Neural progenitor cell (in vitro differentiated cells): ENCODE data around the gene POPDC2. TPM values are rescaled to one million over a fixed set of nuclear protein-coding genes. Genes with fewer than 3 reads are reported as not detected.

Experiments used
- DNase-seq: peaks from one replicate; pipeline ENCODE4 v3.0.0-alpha.2; 2016; ENCODE audit warnings: low spot score
- H2AFZ ChIP-seq: fragments of 200-600 bp; sonication (generic); replicated peaks from 2 replicates; pipeline ENCODE4 v1.6.1; 2016; ENCODE audit warnings: antibody characterized with exemption
- H3F3A ChIP-seq: fragments of 200-600 bp; sonication (generic); 2 replicates; pipeline ENCODE4 v1.6.1; 2016; ENCODE audit warnings: antibody characterized with exemption, low read depth
- H3K27ac ChIP-seq: fragments of 200-600 bp; sonication (generic); 2 replicates; pipeline ENCODE4 v1.5.1; 2016; ENCODE audit warnings: mild to moderate bottlenecking
- H3K27me3 ChIP-seq: fragments of 200-600 bp; sonication (generic); 2 replicates; pipeline ENCODE4 v1.6.1; 2016; ENCODE audit warnings: mild to moderate bottlenecking, moderate library complexity
- H3K36me3 ChIP-seq: fragments of 200-600 bp; sonication (generic); 2 replicates; pipeline ENCODE4 v1.5.1; 2016
- H3K4me1 ChIP-seq: fragments of 200-600 bp; sonication (generic); 2 replicates; pipeline ENCODE4 v1.6.1; 2016; ENCODE audit warnings: mixed run types
- H3K4me2 ChIP-seq: fragments of 200-600 bp; sonication (generic); 2 replicates; pipeline ENCODE4 v1.6.1; 2016
- H3K4me3 ChIP-seq: fragments of 200-600 bp; sonication (generic); 2 replicates; pipeline ENCODE4 v1.5.1; 2016
- H3K79me2 ChIP-seq: fragments of 200-600 bp; sonication (generic); 2 replicates; pipeline ENCODE4 v1.6.1; 2016; ENCODE audit warnings: low read depth
- H3K9ac ChIP-seq: fragments of 200-600 bp; sonication (generic); 2 replicates; pipeline ENCODE4 v1.6.1; 2016
- H3K9me3 ChIP-seq: fragments of 200-600 bp; sonication (generic); 2 replicates; pipeline ENCODE4 v1.5.1; 2016; ENCODE audit warnings: low read depth
- H4K20me1 ChIP-seq: fragments of 200-600 bp; sonication (generic); 2 replicates; pipeline ENCODE4 v1.6.1; 2016; ENCODE audit warnings: low read depth
- H3K27ac Mint-ChIP-seq: 3 replicates; pipeline ENCODE4 v1.8.0; 2021; ENCODE audit warnings: mixed read lengths
- H3K27me3 Mint-ChIP-seq: 2 replicates; pipeline ENCODE4 v1.8.0; 2022; ENCODE audit warnings: low read depth, mild to moderate bottlenecking, inconsistent platforms, moderate library complexity, mixed read lengths; ENCODE audit not compliant: insufficient read depth
- H3K36me3 Mint-ChIP-seq: 3 replicates; pipeline ENCODE4 v1.8.0; 2021; ENCODE audit warnings: mixed read lengths
- H3K4me1 Mint-ChIP-seq: 3 replicates; pipeline ENCODE4 v1.8.0; 2021; ENCODE audit warnings: mixed read lengths
- H3K4me3 Mint-ChIP-seq: 3 replicates; pipeline ENCODE4 v1.8.0; 2021; ENCODE audit warnings: mild to moderate bottlenecking, moderate library complexity, mixed read lengths
- H3K9me3 Mint-ChIP-seq: 3 replicates; pipeline ENCODE4 v1.8.0; 2020; ENCODE audit warnings: mixed read lengths
- EZH2 ChIP-seq: fragments of 200-600 bp; sonication (generic); IDR thresholded peaks from 2 replicates; pipeline ENCODE4 v1.6.1; 2017; ENCODE audit warnings: antibody characterized with exemption, mild to moderate bottlenecking, moderate library complexity
- EZH2phosphoT487 ChIP-seq: fragments of 200-600 bp; sonication (generic); IDR thresholded peaks from 2 replicates; pipeline ENCODE4 v1.6.1; 2017; ENCODE audit warnings: antibody characterized with exemption
- total RNA-seq: library from RNA; depleted of rRNA; stranded (reverse); fragments of >200 nt; gene quantifications from 2 replicates; pipeline ENCODE4 v1.2.3, GENCODE V29; 2015; ENCODE audit warnings: low replicate concordance
- TF ChIP-seq, protein P1 (sequence below): fragments of 200-600 bp; sonication (generic); IDR thresholded peaks from 2 replicates; pipeline ENCODE4 v1.5.1; 2017; ENCODE audit warnings: antibody characterized with exemption, mild to moderate bottlenecking

The POPDC2 gene
- total RNA-seq, 1 donor from 2014 or later = 0.95 TPM

DNA sequence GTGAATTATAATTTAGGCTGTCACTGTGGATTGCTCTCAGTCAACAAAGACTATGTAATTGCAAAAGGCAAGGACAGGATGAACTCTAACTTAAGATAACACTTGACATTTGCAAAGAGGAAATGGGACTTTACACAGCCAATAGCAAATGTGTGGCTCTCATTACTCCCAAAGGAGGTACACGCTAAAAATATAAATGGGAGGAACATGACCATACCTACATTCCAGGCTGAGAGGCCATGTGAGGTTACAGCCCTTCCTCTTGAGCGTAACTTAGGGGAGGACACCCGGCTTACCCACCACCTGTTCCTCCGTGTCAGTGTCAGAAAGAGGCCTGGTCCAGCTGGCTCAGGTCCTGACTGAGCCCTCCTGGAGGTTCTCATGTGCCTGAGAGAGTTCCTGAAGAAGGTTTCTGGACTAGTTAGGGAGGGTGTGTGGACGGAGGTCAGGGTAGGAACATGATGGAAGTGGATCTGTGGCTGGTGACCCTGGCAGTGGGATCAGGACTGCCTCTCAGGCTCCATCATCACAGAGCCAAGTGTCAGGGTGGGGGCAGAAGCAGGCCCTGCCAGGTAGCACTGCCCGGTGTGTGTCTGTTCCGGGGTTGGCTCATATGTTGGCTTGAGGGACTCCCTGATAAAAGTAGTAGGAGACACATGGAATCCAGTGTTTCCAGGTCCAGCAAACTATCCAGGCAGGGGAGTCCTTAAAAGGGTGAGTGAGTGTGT lies 7.9 kb downstream of the POPDC2 start:
- H3K36me3 Mint-ChIP-seq = peaks cover 2% of the 10 kb centered on the region
- Histone ChIP-seq H3K4me2 (no peak overlapping the region), H3K9ac (no peak overlapping the region), H3K9me3 (no peaks in the 10 kb centered on the region), H3K27me3 (no peaks in the 10 kb centered on the region), H3K4me1 (peaks cover 4% of the 10 kb centered on the region), H4K20me1 (no peaks in the 10 kb centered on the region), H2AFZ (no peak overlapping the region), H3K79me2 (no peaks in the 10 kb centered on the region), H3K4me3 (no peak overlapping the region), H3K36me3 (no peaks in the 10 kb centered on the region), H3K27ac (no peak overlapping the region), H3F3A (no peaks in the 10 kb centered on the region)
- H3K9me3 Mint-ChIP-seq = no peaks in the 10 kb centered on the region
- DNase-seq = no peak
- H3K4me1 Mint-ChIP-seq = peaks cover 5% of the 10 kb centered on the region
- TF ChIP-seq, protein P1, sequence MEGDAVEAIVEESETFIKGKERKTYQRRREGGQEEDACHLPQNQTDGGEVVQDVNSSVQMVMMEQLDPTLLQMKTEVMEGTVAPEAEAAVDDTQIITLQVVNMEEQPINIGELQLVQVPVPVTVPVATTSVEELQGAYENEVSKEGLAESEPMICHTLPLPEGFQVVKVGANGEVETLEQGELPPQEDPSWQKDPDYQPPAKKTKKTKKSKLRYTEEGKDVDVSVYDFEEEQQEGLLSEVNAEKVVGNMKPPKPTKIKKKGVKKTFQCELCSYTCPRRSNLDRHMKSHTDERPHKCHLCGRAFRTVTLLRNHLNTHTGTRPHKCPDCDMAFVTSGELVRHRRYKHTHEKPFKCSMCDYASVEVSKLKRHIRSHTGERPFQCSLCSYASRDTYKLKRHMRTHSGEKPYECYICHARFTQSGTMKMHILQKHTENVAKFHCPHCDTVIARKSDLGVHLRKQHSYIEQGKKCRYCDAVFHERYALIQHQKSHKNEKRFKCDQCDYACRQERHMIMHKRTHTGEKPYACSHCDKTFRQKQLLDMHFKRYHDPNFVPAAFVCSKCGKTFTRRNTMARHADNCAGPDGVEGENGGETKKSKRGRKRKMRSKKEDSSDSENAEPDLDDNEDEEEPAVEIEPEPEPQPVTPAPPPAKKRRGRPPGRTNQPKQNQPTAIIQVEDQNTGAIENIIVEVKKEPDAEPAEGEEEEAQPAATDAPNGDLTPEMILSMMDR = no peak
- TF ChIP-seq EZH2 = no peak
- no peak for TF ChIP-seq EZH2phosphoT487
- no peak overlapping the region for H3K4me3 Mint-ChIP-seq
- H3K27me3 Mint-ChIP-seq = peaks cover under 1% of the 10 kb centered on the region
- no peak overlapping the region for H3K27ac Mint-ChIP-seq

DNA sequence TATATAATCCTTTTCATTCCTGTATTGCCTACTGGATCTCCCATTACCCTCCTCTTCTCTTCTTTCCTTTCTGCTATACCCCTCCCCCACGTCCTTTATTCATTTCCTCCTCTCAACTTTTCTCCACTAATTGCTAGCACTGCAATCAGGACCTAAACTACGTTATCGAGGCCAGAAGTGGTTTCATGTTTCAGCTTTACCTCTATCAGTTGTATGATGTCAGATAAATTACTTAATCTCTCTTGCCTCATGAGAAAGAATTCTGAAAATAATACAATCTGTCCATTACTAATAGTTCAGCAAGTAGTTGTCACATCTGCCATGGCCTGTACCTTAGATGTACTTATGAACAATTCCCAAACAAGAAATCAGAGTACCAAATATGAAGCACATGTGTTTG lies 10.6 kb downstream of the POPDC2 start:
- H3K27me3 ChIP-seq = no peaks in the 10 kb centered on the region
- TF ChIP-seq EZH2phosphoT487 = no peak
- TF ChIP-seq, protein P1 = no peak
- TF ChIP-seq EZH2 = no peak
- Mint-ChIP-seq H3K27ac (no peak overlapping the region), H3K4me1 (peaks cover 10% of the 10 kb centered on the region), H3K27me3 (peaks cover 3% of the 10 kb centered on the region), H3K9me3 (no peaks in the 10 kb centered on the region), H3K4me3 (no peak overlapping the region), H3K36me3 (peaks cover 2% of the 10 kb centered on the region)
- H3K9me3 ChIP-seq = no peaks in the 10 kb centered on the region
- H3K9ac ChIP-seq = no peak overlapping the region
- no peaks in the 10 kb centered on the region for H3K36me3 ChIP-seq
- no peaks in the 10 kb centered on the region for H4K20me1 ChIP-seq
- no peak for DNase-seq
- H3K4me3 ChIP-seq = no peak overlapping the region
- H3K4me2 ChIP-seq = no peak overlapping the region
- H3K27ac ChIP-seq = no peak overlapping the region
- no peak overlapping the region for H2AFZ ChIP-seq
- peaks cover 12% of the 10 kb centered on the region for H3K4me1 ChIP-seq
- H3K79me2 ChIP-seq = no peaks in the 10 kb centered on the region
- H3F3A ChIP-seq = no peaks in the 10 kb centered on the region

DNA sequence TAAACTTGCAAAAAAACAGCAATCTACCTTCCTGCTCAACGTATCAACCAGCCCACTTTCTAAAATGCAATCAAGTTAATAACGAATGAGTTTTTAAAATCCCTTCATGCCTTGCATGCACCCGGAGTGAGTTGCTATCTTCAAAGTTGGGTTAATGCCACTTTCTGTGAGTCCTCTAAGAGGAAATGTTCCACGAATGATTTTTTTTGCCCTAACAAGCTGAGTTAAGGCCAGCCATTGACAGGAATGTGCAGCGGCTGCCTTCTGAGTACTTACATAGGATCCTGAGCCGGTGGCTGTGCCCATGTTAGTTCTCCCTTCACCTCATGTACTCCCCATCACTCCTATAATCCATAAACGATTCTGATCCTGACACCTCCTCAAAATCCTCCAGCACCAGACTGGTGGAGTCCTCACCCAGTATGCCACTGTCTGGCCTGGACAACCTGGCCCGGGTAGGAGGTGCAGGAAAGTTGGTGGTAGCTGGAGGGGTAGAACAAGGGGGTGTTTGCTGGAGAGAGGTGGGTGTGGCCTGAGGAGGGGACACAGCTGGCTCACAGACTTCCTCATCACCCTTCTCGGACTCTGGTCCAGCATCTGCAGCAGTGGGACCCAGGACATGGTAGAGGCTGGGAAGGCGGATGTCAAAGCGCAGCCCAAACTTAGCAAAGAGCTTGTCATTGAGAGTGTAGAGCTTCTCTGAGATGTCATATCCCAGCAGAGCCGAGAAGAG lies 12.4 kb downstream of the POPDC2 start:
- no peaks in the 10 kb centered on the region for H3K36me3 ChIP-seq

More for the DNA sequence above, 12.4 kb downstream of the POPDC2 start:
- H3K27me3 Mint-ChIP-seq = peaks cover 3% of the 10 kb centered on the region
- Histone ChIP-seq H3K4me2 (no peak overlapping the region), H4K20me1 (no peaks in the 10 kb centered on the region), H3K9ac (peak overlapping the region; percentile 25), H3K4me1 (peaks cover 26% of the 10 kb centered on the region), H3K9me3 (no peaks in the 10 kb centered on the region), H3F3A (no peaks in the 10 kb centered on the region), H3K27me3 (no peaks in the 10 kb centered on the region), H3K27ac (no peak overlapping the region), H3K79me2 (no peaks in the 10 kb centered on the region), H3K4me3 (no peak overlapping the region), H2AFZ (no peak overlapping the region)
- H3K4me1 Mint-ChIP-seq = peaks cover 10% of the 10 kb centered on the region
- no peaks in the 10 kb centered on the region for H3K9me3 Mint-ChIP-seq
- no peak for DNase-seq
- H3K36me3 Mint-ChIP-seq = no peaks in the 10 kb centered on the region
- TF ChIP-seq EZH2 (no peak), EZH2phosphoT487 (no peak)
- TF ChIP-seq, protein P1 = no peak
- no peak overlapping the region for H3K27ac Mint-ChIP-seq
- no peak overlapping the region for H3K4me3 Mint-ChIP-seq
